Measurements from ENCODE around the gene DUSP28.

DUSP28 gene

DNA sequence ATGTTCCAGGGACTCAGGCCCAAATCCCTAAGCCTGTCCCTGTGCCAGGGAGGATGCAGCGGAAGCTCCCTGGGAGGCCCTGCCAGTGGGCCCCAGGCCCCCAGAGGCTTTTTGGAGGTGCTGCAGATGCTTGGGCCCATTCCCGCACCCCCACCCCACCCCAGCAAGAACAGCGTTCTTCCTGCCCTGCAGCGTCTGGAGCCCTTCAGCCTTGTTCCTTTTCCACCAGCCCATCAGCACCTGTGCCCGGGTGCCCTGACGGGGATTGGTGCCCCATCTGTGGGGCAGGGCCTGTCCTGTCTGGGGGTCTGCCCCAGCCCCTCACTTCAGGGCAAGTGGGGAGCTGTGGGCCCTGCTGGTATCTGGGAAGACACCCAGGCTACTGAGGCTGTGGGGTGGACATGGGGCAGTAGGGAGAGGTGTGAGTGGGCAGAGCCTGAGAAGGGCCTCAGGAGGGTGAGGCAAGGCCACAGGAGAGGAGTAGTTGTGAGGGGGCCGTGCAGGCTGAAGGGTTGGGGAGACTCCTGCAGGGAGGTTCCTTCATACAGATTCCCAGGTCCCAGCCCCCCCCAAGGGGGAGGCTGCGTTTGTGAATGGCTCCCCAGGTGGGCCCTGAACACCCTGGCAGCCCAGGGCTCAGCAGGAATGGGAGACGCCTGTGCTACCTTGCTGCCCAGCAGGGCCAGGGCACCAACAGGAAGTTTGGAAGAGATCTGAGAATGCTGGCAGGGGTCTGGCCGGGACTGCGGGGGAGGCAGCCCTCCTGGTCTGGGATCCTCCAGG is 10.6 kb downstream of the DUSP28 start:
- no peak for DNase-seq (ENCODE audit: low read depth)
- in situ Hi-C loops (cut with HindIII; ENCODE audit: low sequenced_read_pairs), result no loop called here
- TF ChIP-seq, protein P1, sequence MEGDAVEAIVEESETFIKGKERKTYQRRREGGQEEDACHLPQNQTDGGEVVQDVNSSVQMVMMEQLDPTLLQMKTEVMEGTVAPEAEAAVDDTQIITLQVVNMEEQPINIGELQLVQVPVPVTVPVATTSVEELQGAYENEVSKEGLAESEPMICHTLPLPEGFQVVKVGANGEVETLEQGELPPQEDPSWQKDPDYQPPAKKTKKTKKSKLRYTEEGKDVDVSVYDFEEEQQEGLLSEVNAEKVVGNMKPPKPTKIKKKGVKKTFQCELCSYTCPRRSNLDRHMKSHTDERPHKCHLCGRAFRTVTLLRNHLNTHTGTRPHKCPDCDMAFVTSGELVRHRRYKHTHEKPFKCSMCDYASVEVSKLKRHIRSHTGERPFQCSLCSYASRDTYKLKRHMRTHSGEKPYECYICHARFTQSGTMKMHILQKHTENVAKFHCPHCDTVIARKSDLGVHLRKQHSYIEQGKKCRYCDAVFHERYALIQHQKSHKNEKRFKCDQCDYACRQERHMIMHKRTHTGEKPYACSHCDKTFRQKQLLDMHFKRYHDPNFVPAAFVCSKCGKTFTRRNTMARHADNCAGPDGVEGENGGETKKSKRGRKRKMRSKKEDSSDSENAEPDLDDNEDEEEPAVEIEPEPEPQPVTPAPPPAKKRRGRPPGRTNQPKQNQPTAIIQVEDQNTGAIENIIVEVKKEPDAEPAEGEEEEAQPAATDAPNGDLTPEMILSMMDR (IDR thresholded peaks at IDR 0.05; ENCODE audit: low read depth, low read length, missing control alignments), result no peak
- no peak overlapping the region for H3K4me3 ChIP-seq (ENCODE audit: low read depth, low read length)

DNA sequence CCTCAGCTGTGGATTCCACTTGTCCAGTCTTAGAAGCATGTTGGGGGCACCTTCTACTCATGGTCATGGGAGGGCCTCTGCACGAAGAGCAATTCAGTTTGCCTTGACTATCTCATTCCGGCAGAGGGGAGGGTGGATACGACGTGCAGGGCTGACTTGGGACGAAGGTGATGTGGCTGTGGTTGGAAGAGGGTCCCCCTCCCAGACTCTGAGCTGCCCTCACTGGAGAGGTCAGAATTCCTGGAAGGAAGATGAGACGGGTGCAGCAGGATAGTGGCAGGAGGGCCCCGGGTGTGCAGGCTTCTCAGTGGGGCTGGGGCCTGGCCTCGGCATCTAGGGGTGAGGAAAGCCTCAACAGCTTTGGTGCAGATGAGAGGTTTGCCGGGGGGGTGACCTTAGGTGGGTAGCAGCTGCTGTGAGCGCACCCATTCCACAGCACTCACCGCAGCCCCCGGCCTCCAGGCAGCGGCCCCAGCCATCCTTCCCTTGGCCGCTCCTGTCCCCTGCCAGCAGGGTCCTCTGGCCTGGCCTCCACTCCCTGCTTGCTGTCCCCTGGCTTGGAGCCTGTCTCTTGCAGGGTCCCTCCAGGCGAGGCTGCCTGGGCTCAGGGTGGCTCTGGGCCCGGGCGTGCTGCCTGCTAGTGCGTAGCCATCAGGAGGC is 11.3 kb downstream of the DUSP28 start:
- no peak for DNase-seq (ENCODE audit: low read depth)
- in situ Hi-C loops (cut with HindIII; ENCODE audit: low sequenced_read_pairs), result no loop called here
- no peak overlapping the region for H3K4me3 ChIP-seq (ENCODE audit: low read depth, low read length)
- TF ChIP-seq, protein P1 (IDR thresholded peaks at IDR 0.05; ENCODE audit: low read depth, low read length, missing control alignments), result no peak

DNA sequence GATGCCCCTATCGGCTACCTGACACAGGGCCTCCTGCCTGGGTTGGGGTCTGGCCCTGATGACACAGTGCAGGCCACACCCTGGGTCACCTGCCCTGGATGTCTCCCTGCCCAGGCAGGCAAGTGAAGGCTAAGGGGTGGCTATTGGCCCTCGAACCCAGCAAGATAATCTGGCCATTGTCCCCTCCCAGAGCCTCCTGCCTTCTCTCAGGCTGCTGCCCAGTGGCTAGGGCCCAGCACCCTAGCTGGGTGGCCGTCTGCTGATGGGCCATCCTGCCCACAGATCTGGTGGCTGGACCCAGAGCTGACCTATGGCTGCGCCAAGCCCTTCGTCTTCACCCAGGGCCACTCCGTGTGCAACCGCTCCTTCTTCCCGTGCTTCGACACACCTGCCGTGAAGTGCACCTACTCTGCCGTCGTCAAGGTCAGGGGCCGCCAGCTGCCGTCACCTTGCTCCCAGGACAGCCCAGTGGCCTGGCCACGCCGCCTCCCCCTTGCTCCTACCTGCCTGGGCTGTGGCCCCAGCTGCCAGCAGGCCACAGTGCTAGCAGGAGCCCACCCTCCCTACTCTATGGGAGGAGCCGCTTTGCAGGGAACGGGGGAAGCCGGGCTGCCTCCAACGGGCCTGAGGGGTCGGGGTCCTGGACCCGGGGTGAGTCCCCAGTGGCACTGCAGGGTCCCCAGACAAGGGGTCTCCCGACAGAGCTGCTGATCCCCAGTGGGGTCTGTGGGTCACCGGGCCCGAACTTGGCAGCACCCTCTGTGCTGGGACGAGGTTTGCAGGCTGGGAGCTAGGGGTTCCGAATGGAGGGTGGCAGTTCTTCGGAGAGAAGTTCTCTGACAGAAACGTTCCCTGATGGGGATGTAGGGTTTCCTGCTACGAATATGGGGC is 12.2 kb downstream of the DUSP28 start:
- DNase-seq (ENCODE audit: low read depth), result no peak
- no peak overlapping the region for H3K4me3 ChIP-seq (ENCODE audit: low read depth, low read length)
- TF ChIP-seq, protein P1 (IDR thresholded peaks at IDR 0.05; ENCODE audit: low read depth, low read length, missing control alignments), result no peak
- in situ Hi-C loops (cut with HindIII; ENCODE audit: low sequenced_read_pairs), result no loop called here

DNA sequence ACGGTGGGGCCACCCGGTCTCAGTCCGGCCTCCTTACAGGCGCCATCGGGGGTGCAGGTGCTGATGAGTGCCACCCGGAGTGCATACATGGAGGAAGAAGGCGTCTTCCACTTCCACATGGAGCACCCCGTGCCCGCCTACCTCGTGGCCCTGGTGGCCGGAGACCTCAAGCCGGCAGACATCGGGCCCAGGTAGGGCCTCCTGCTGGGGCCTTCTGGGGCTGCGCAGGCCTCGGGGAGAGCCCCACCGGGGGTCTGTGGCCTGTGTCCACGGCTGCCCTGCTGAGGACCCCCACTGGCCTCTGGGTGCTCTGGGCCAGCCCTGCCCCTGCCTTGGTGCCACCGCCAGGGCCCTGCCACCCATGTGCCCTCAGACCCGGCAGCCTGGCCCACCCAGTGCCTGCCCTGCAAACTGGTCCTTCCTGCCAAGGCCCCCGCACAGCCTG is 12.9 kb downstream of the DUSP28 start:
- TF ChIP-seq, protein P1 (IDR thresholded peaks at IDR 0.05; ENCODE audit: low read depth, low read length, missing control alignments), result no peak
- H3K4me3 ChIP-seq (ENCODE audit: low read depth, low read length), result no peak overlapping the region
- DNase-seq (ENCODE audit: low read depth), result no peak
- in situ Hi-C loops (cut with HindIII; ENCODE audit: low sequenced_read_pairs), result no loop called here

DNA sequence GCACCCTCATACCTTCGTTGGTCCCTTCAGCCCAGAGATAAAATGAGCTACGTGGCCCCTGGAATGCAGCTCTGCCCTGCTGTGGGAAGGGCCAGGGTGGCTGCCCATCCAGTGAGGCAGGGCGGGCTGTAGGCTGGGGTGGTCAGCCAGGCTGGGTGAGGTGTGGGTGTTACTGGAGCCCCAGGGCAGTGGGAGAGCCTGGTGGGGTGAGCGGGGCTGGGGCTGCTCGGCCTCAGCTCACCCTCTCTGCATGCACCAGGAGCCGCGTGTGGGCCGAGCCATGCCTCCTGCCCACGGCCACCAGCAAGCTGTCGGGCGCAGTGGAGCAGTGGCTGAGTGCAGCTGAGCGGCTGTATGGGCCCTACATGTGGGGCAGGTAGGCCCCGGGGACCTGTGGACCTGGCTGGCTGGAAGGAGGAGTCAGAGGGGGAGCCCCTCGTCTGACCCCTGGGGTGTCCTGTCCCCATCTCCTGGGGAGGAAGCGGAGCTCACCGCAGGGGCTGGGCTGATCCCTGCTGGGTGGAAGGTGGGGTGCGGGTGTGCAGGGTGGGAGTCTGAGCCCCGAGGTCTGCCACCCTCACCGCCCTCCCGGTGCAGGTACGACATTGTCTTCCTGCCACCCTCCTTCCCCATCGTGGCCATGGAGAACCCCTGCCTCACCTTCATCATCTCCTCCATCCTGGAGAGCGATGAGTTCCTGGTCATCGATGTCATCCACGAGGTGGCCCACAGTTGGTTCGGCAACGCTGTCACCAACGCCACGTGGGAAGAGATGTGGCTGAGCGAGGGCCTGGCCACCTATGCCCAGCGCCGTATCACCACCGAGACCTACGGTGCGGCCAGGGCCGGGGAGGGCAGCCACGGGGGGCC is 13.6 kb downstream of the DUSP28 start:
- H3K4me3 ChIP-seq (ENCODE audit: low read depth, low read length), result no peak overlapping the region
- TF ChIP-seq, protein P1 (IDR thresholded peaks at IDR 0.05; ENCODE audit: low read depth, low read length, missing control alignments), result no peak
- in situ Hi-C loops (cut with HindIII; ENCODE audit: low sequenced_read_pairs), result no loop called here
- no peak for DNase-seq (ENCODE audit: low read depth)
